H9 (cell line): ENCODE results near the gene GJA10. TPM values are rescaled to one million over a fixed set of nuclear protein-coding genes. Genes with fewer than 3 reads are reported as not detected.

Experiments
- DNase-seq: peaks from one replicate; pipeline ENCODE4 v3.0.0-alpha.2; 2017
- H2AFZ ChIP-seq: one replicate; pipeline ENCODE4 v1.6.1; 2013; ENCODE audit warnings: mild to moderate bottlenecking, low read length, control low read depth, moderate library complexity
- H2AK5ac ChIP-seq: 2 replicates; pipeline ENCODE4 v1.6.1; 2013; ENCODE audit warnings: low read length, control low read depth, mixed read lengths; ENCODE audit not compliant: insufficient read length
- H2BK120ac ChIP-seq: one replicate; pipeline ENCODE4 v1.6.1; 2013; ENCODE audit warnings: low read depth, mild to moderate bottlenecking, low read length, control low read depth, inconsistent platforms; ENCODE audit not compliant: poor library complexity, severe bottlenecking
- H2BK12ac ChIP-seq: 2 replicates; pipeline ENCODE4 v1.6.1; 2013; ENCODE audit warnings: low read length, control low read depth, mixed read lengths, low read depth; ENCODE audit not compliant: insufficient read length
- H2BK15ac ChIP-seq: 2 replicates; pipeline ENCODE4 v1.6.1; 2013; ENCODE audit warnings: low read depth, low read length, control low read depth
- H2BK20ac ChIP-seq: one replicate; pipeline ENCODE4 v1.6.1; 2013; ENCODE audit warnings: low read depth, mild to moderate bottlenecking, low read length, control low read depth, inconsistent platforms; ENCODE audit not compliant: poor library complexity, severe bottlenecking
- H2BK5ac ChIP-seq: 2 replicates; pipeline ENCODE4 v1.6.1; 2013; ENCODE audit warnings: low read length, control low read depth, mixed read lengths; ENCODE audit not compliant: insufficient read length
- H3K14ac ChIP-seq: 2 replicates; pipeline ENCODE4 v1.6.1; 2013; ENCODE audit warnings: low read length, control low read depth; ENCODE audit not compliant: insufficient read depth
- H3K18ac ChIP-seq: 2 replicates; pipeline ENCODE4 v1.6.1; 2013; ENCODE audit warnings: low read depth, mild to moderate bottlenecking, mixed read lengths, low read length, control low read depth; ENCODE audit not compliant: insufficient read length
- H3K23ac ChIP-seq: 2 replicates; pipeline ENCODE4 v1.6.1; 2013; ENCODE audit warnings: low read length, control low read depth, mixed read lengths, low read depth; ENCODE audit not compliant: insufficient read length
- H3K23me2 ChIP-seq: 2 replicates; pipeline ENCODE4 v1.6.1; 2013; ENCODE audit warnings: low read depth, mild to moderate bottlenecking, mixed read lengths, low read length, control low read depth; ENCODE audit not compliant: insufficient read length, poor library complexity, severe bottlenecking
- H3K27ac ChIP-seq: 2 replicates; pipeline ENCODE4 v1.5.1; 2013; ENCODE audit warnings: low read length, control low read depth, mixed read lengths, low read depth; ENCODE audit not compliant: insufficient read length
- H3K27me3 ChIP-seq: 2 replicates; pipeline ENCODE4 v1.6.1; 2013; ENCODE audit warnings: low read length, control low read depth, inconsistent platforms; ENCODE audit not compliant: insufficient read depth
- H3K4ac ChIP-seq: 2 replicates; pipeline ENCODE4 v1.6.1; 2013; ENCODE audit warnings: low read depth, mild to moderate bottlenecking, control low read depth, inconsistent platforms, low read length, moderate library complexity
- H3K4me1 ChIP-seq: 2 replicates; pipeline ENCODE4 v1.6.1; 2013; ENCODE audit warnings: low read length, control low read depth, inconsistent platforms; ENCODE audit not compliant: insufficient read depth
- H3K4me2 ChIP-seq: 2 replicates; pipeline ENCODE4 v1.6.1; 2013; ENCODE audit warnings: low read length, control low read depth, mixed read lengths; ENCODE audit not compliant: insufficient read length, insufficient read depth
- H3K56ac ChIP-seq: 2 replicates; pipeline ENCODE4 v1.6.1; 2013; ENCODE audit warnings: low read depth, mild to moderate bottlenecking, mixed read lengths, low read length, control low read depth; ENCODE audit not compliant: insufficient read length
- H3K79me1 ChIP-seq: 2 replicates; pipeline ENCODE4 v1.6.1; 2013; ENCODE audit warnings: low read depth, mild to moderate bottlenecking, moderate library complexity, low read length, control low read depth, inconsistent platforms; ENCODE audit not compliant: insufficient read depth, poor library complexity, severe bottlenecking
- H3K79me2 ChIP-seq: 2 replicates; pipeline ENCODE4 v1.6.1; 2013; ENCODE audit warnings: low read length, control low read depth, inconsistent platforms; ENCODE audit not compliant: insufficient read depth
- H3K9ac ChIP-seq: 2 replicates; pipeline ENCODE4 v1.6.1; 2013; ENCODE audit warnings: low read length, control low read depth, mixed read lengths; ENCODE audit not compliant: insufficient read length; ENCODE audit errors: extremely low read depth
- H3K9me3 ChIP-seq: one replicate; pipeline ENCODE4 v1.6.1; 2013; ENCODE audit warnings: low read depth, low read length, inconsistent platforms; ENCODE audit not compliant: control insufficient read depth
- H3T11ph ChIP-seq: one replicate; pipeline ENCODE4 v1.6.1; 2013; ENCODE audit warnings: mild to moderate bottlenecking, low read length, control low read depth, inconsistent platforms
- H4K20me1 ChIP-seq: one replicate; pipeline ENCODE4 v1.6.1; 2013; ENCODE audit not compliant: control insufficient read depth, insufficient read length, insufficient read depth
- H4K5ac ChIP-seq: 2 replicates; pipeline ENCODE4 v1.6.1; 2013; ENCODE audit warnings: low read depth, mild to moderate bottlenecking, mixed read lengths, low read length, control low read depth; ENCODE audit not compliant: insufficient read length
- H4K8ac ChIP-seq: replicated peaks from 2 replicates; pipeline ENCODE4 v1.6.1; 2013; ENCODE audit warnings: low read length, control low read depth, mixed read lengths, low read depth; ENCODE audit not compliant: insufficient read length
- H4K91ac ChIP-seq: 2 replicates; pipeline ENCODE4 v1.6.1; 2013; ENCODE audit warnings: low read depth, mild to moderate bottlenecking, moderate library complexity, mixed read lengths, low read length, control low read depth; ENCODE audit not compliant: insufficient read length
- H3K27ac Mint-ChIP-seq, 3 experiments: 2 replicates in 2 of 3; 3 replicates in 1 of 3; pipeline ENCODE4 v1.8.0; 2020 to 2021; ENCODE audit warnings: mixed read lengths in 3 of 3, mild to moderate bottlenecking in 1 of 3, moderate library complexity in 1 of 3
- H3K27me3 Mint-ChIP-seq: 2 replicates; pipeline ENCODE4 v1.8.0; 2021; ENCODE audit warnings: low read depth, mild to moderate bottlenecking, moderate library complexity, mixed read lengths
- H3K36me3 Mint-ChIP-seq, 3 experiments: 2 replicates in 2 of 3; 3 replicates in 1 of 3; pipeline ENCODE4 v1.8.0; 2020 to 2021; ENCODE audit warnings: low read depth in 3 of 3, mixed read lengths in 3 of 3; ENCODE audit not compliant: insufficient read depth in 1 of 3
- H3K4me1 Mint-ChIP-seq, 2 experiments: 2 replicates each; pipeline ENCODE4 v1.8.0; 2020; ENCODE audit warnings: mixed read lengths in 2 of 2
- H3K4me3 Mint-ChIP-seq, 2 experiments: 2 replicates in 1 of 2; 3 replicates in 1 of 2; pipeline ENCODE4 v1.8.0; 2020 to 2021; ENCODE audit warnings: mild to moderate bottlenecking in 2 of 2, mixed read lengths in 2 of 2, moderate library complexity in 1 of 2
- H3K9me3 Mint-ChIP-seq, 2 experiments: 2 replicates in 1 of 2; 3 replicates in 1 of 2; pipeline ENCODE4 v1.8.0; 2020; ENCODE audit warnings: mild to moderate bottlenecking in 2 of 2, mixed read lengths in 2 of 2, moderate library complexity in 1 of 2
- CTCF ChIP-seq: fragments of 200-600 bp; sonication (generic); conservative IDR thresholded peaks from 3 replicates; pipeline ENCODE4 v1.8.0; 2021; ENCODE audit warnings: antibody characterized with exemption, mild to moderate bottlenecking
- WGBS: extraction: QIAGEN DNeasy Blood & Tissue Kit; methylation state at CpG from one replicate; pipeline ENCODE4 v1.1.7; 2013; ENCODE audit warnings: missing lambda C conversion rate, low lambda C conversion rate, mixed read lengths; ENCODE audit not compliant: insufficient read length; ENCODE audit errors: extremely low coverage; 5-methylcytosine and 5-hydroxymethylcytosine counted together
- total RNA-seq: library from RNA; stranded (reverse); gene quantifications from 2 replicates; pipeline ENCODE4 v1.2.1, GENCODE V29; 2021

GJA10 gene
- total RNA-seq, 1 experiment from 2014 or later: not detected

GRCh38 chr6:89941031-89941762, 46.9 kb downstream of the GJA10 start:
- Histone ChIP-seq H4K8ac (no peak overlapping the region), H3K79me1 (no peaks in the 10 kb centered on the region), H2BK120ac (no peak overlapping the region), H3T11ph (no peak overlapping the region), H3K18ac (no peak overlapping the region), H2BK12ac (no peak overlapping the region), H3K79me2 (no peaks in the 10 kb centered on the region), H3K4ac (no peak overlapping the region), H2AFZ (no peak overlapping the region), H3K23me2 (no peaks in the 10 kb centered on the region), H2BK20ac (no peak overlapping the region), H3K9me3 (no peaks in the 10 kb centered on the region), H4K91ac (no peak overlapping the region), H4K5ac (no peak overlapping the region), H3K27me3 (no peaks in the 10 kb centered on the region), H3K4me1 (no peaks in the 10 kb centered on the region), H3K23ac (no peak overlapping the region), H3K4me2 (no peak overlapping the region), H3K56ac (no peak overlapping the region), H2BK5ac (no peak overlapping the region), H3K9ac (no peak overlapping the region), H3K27ac (no peak overlapping the region), H2BK15ac (no peak overlapping the region), H3K14ac (no peak overlapping the region), H4K20me1 (no peaks in the 10 kb centered on the region), H2AK5ac (no peak overlapping the region)
- Mint-ChIP-seq H3K4me3 (no peak overlapping the region), H3K9me3 (no peaks in the 10 kb centered on the region; a peak in 1 of 5 replicates), H3K27me3 (no peaks in the 10 kb centered on the region), H3K4me1 (no peaks in the 10 kb centered on the region), H3K27ac (no peak overlapping the region), H3K36me3 (no peaks in the 10 kb centered on the region)
- no peak for DNase-seq
- TF ChIP-seq CTCF: no peak
- no CpG with 5 or more reads among the region's 15 CpGs for WGBS
